Measurements from ENCODE around the gene STX18.
A peak's percentile ranks its signal among the peaks of the same experiment; 100 is the strongest.

STX18 gene

GRCh38 chr4:4388311-4388790 lies 153.5 kb downstream of the STX18 start:
- Histone ChIP-seq H3K36me3 (ENCODE audit: insufficient read depth, low read length) (no peaks in the 10 kb centered on the region), H3K4me1 (ENCODE audit: insufficient read depth, low read length) (no peaks in the 10 kb centered on the region; the same call in 1 of the 2 replicates), H3K9ac (ENCODE audit: low read depth, low read length) (peak overlapping the region; percentile 73; the same call in 1 of the 2 replicates), H3K9me3 (ENCODE audit: control insufficient read depth, insufficient read depth, low read length) (no peaks in the 10 kb centered on the region)

DNA sequence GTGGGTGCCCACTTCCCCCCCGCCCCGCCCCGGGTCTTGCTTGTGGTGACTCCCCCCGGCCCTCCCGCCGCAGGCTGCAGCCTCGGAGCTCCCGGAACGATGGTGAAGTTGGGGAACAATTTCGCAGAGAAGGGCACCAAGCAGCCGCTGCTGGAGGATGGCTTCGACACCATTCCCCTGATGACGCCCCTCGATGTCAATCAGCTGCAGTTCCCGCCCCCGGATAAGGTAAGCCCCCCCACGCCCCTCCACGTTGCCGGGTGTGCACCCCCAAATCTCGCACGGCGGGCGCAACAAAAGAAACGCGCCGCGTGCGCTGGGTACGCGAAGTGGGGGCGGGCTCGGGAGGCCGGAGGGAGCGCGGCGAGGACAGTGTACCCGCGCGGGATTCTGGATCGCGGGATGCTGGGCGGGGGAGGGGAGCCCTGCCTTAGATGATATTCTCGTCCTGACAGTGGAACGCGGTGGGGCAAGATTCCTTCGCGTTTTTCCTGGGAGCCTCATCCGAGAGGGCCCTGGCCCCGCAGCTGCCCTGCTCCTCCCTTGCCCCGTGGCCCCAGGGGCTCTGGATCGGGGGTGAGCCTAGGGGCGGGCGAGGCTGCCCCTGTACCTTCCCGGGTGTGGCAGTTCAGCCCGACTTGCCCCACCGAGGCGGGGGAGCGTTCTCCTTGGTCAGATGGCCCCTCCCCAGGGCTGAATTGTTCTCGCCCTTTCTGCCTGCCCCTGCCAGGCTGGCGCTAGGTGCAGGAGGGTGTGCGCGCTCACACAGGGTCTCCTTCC lies 154.1 kb downstream of the STX18 start:
- no peaks in the 10 kb centered on the region for H3K36me3 ChIP-seq (ENCODE audit: insufficient read depth, low read length)
- H3K4me1 ChIP-seq (ENCODE audit: insufficient read depth, low read length), result no peaks in the 10 kb centered on the region; the same call in 1 of the 2 replicates
- H3K9ac ChIP-seq (ENCODE audit: low read depth, low read length), result peak overlapping the region; percentile 73; the same call in 1 of the 2 replicates
- no peaks in the 10 kb centered on the region for H3K9me3 ChIP-seq (ENCODE audit: control insufficient read depth, insufficient read depth, low read length)

GRCh38 chr4:4386736-4387392 lies 155.0 kb downstream of the STX18 start, which contains the start of gene NSG1:
NSG1 (plus strand) TSS chr4:4387102; CDS start chr4:4387630, 528 bp downstream.
- Histone ChIP-seq H3K36me3 (ENCODE audit: insufficient read depth, low read length) (no peaks in the 10 kb centered on the region), H3K9ac (ENCODE audit: low read depth, low read length) (peak within 1 kb of the TSS; percentile 73), H3K9me3 (ENCODE audit: control insufficient read depth, insufficient read depth, low read length) (no peaks in the 10 kb centered on the region), H3K4me1 (ENCODE audit: insufficient read depth, low read length) (no peaks in the 10 kb centered on the region; the same call in 1 of the 2 replicates)

DNA sequence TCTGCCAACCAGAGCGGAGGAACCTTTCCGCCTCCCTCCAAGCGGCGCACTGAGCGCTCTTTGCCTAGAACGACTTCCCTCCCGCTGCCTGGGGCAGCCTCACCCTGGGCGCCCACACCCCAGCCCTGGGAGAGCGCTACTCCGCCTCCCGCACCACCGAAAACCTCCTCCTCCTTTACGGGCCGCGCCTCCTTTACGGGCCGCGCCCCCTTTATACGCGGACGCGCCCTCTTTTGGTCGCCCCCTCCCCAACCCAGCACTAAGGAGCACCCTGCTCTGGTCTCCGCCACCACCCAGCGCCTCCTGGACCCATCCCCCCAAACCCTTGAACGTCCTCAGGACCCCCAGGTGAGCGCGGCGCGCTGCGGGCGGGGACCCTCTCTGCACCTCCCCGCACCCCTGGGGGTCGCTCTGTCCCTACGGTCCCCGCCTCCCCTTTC lies 155.5 kb downstream of the STX18 start:
- Histone ChIP-seq H3K4me1 (ENCODE audit: insufficient read depth, low read length) (no peaks in the 10 kb centered on the region; the same call in 1 of the 2 replicates), H3K9ac (ENCODE audit: low read depth, low read length) (peak overlapping the region; percentile 73), H3K9me3 (ENCODE audit: control insufficient read depth, insufficient read depth, low read length) (no peaks in the 10 kb centered on the region), H3K36me3 (ENCODE audit: insufficient read depth, low read length) (no peaks in the 10 kb centered on the region)

GRCh38 chr4:4385729-4386295 lies 156.0 kb downstream of the STX18 start:
- Histone ChIP-seq H3K9ac (ENCODE audit: low read depth, low read length) (peak overlapping the region; percentile 73; the same call in 1 of the 2 replicates), H3K9me3 (ENCODE audit: control insufficient read depth, insufficient read depth, low read length) (no peaks in the 10 kb centered on the region)

DNA sequence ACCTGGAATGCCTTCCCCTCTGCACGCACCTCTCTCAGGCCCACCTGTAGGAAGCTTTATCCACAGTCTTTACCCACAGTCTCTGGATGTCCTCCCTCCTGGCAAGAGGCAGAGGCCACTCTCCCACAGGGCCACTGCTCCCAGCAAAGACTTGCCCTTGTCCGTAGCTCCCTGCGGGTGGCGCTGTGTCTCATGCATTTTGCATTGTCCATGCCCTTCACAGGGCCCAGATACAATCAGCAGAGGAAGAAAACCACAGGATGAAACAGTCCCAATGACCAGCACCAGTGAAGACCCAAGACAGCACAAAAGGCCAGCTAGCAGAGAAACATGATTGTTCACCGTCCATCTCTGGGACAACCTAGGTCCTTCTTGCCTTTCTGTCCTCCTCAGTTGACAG lies 157.0 kb downstream of the STX18 start:
- Histone ChIP-seq H3K9me3 (ENCODE audit: control insufficient read depth, insufficient read depth, low read length) (no peaks in the 10 kb centered on the region), H3K4me1 (ENCODE audit: insufficient read depth, low read length) (peaks cover 4% of the 10 kb centered on the region; the same call in 1 of the 2 replicates), H3K36me3 (ENCODE audit: insufficient read depth, low read length) (no peaks in the 10 kb centered on the region), H3K9ac (ENCODE audit: low read depth, low read length) (no peak overlapping the region)

More at GRCh38 chr4:4385729-4386295, 156.0 kb downstream of the STX18 start:
- no peaks in the 10 kb centered on the region; the same call in 1 of the 2 replicates for H3K4me1 ChIP-seq (ENCODE audit: insufficient read depth, low read length)
- no peaks in the 10 kb centered on the region for H3K36me3 ChIP-seq (ENCODE audit: insufficient read depth, low read length)

- Histone ChIP-seq H3K36me3 (ENCODE audit: insufficient read depth, low read length) (no peaks in the 10 kb centered on the region), H3K9ac (ENCODE audit: low read depth, low read length) (no peak overlapping the region), H3K9me3 (ENCODE audit: control insufficient read depth, insufficient read depth, low read length) (no peaks in the 10 kb centered on the region), H3K4me1 (ENCODE audit: insufficient read depth, low read length) (peaks cover 8% of the 10 kb centered on the region; the same call in 1 of the 2 replicates)
These were observed 158.8 kb downstream of the STX18 start for GRCh38 chr4:4383085-4383484.

- no peaks in the 10 kb centered on the region for H3K36me3 ChIP-seq (ENCODE audit: insufficient read depth, low read length)
- no peaks in the 10 kb centered on the region for H3K9me3 ChIP-seq (ENCODE audit: control insufficient read depth, insufficient read depth, low read length)
- H3K9ac ChIP-seq (ENCODE audit: low read depth, low read length), result no peak overlapping the region
- peaks cover 8% of the 10 kb centered on the region; the same call in 1 of the 2 replicates for H3K4me1 ChIP-seq (ENCODE audit: insufficient read depth, low read length)
These were observed 162.2 kb downstream of the STX18 start for GRCh38 chr4:4379540-4380087.

GRCh38 chr4:4377732-4378460 lies 164.0 kb downstream of the STX18 start:
- Histone ChIP-seq H3K9ac (ENCODE audit: low read depth, low read length) (no peak overlapping the region), H3K9me3 (ENCODE audit: control insufficient read depth, insufficient read depth, low read length) (no peaks in the 10 kb centered on the region), H3K4me1 (ENCODE audit: insufficient read depth, low read length) (peaks cover 8% of the 10 kb centered on the region; the same call in 1 of the 2 replicates), H3K36me3 (ENCODE audit: insufficient read depth, low read length) (no peaks in the 10 kb centered on the region)

GRCh38 chr4:4377191-4377590 lies 164.7 kb downstream of the STX18 start:
- no peak overlapping the region for H3K9ac ChIP-seq (ENCODE audit: low read depth, low read length)
- H3K36me3 ChIP-seq (ENCODE audit: insufficient read depth, low read length), result no peaks in the 10 kb centered on the region
- H3K9me3 ChIP-seq (ENCODE audit: control insufficient read depth, insufficient read depth, low read length), result no peaks in the 10 kb centered on the region
- peaks cover 8% of the 10 kb centered on the region; the same call in 1 of the 2 replicates for H3K4me1 ChIP-seq (ENCODE audit: insufficient read depth, low read length)

- Histone ChIP-seq H3K9ac (ENCODE audit: low read depth, low read length) (no peak overlapping the region), H3K9me3 (ENCODE audit: control insufficient read depth, insufficient read depth, low read length) (no peaks in the 10 kb centered on the region), H3K4me1 (ENCODE audit: insufficient read depth, low read length) (peaks cover 8% of the 10 kb centered on the region; the same call in 1 of the 2 replicates), H3K36me3 (ENCODE audit: insufficient read depth, low read length) (no peaks in the 10 kb centered on the region)
These were observed 165.8 kb downstream of the STX18 start for GRCh38 chr4:4376074-4376473.

DNA sequence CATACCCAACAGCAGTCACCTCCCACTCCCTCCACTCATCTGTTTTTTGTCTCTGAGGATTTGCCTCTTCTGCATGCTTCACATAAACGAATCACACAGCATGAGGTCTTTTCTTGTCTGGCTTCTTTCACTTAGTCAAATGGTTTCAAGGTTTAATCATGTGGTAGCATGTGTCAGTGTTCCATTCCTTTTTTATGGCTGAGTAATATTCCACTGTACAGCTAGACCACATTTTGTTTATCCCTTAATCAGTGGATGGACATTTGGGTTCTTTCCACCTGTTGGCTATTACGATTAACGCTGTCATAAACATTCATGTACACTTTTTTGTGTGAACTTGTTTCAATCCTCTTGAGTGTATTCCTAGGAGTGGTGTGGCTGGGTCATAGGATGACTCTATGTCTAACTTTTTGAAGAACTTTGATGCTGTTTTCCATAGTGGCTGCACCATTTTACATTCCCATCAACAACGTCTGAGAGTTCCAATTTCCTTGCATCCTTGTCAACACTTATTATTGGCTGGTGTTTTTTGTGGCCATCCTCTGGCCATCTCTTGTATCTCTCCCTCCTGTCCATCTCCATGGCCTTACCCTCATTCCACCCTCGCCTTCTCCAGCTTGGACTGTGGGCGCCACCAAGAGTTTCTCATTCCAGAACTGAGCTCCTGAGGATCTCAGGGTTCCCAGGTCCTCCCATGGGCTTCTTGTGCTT lies 167.3 kb downstream of the STX18 start:
- H3K4me1 ChIP-seq (ENCODE audit: insufficient read depth, low read length), result peaks cover under 1% of the 10 kb centered on the region; the same call in 1 of the 2 replicates
- no peak overlapping the region for H3K9ac ChIP-seq (ENCODE audit: low read depth, low read length)
- no peaks in the 10 kb centered on the region for H3K36me3 ChIP-seq (ENCODE audit: insufficient read depth, low read length)
- H3K9me3 ChIP-seq (ENCODE audit: control insufficient read depth, insufficient read depth, low read length), result no peaks in the 10 kb centered on the region
